NT2/D1 (cell line): ENCODE data around the gene USP54.

Experiments used
- YY1 ChIP-seq: IDR thresholded peaks from 2 replicates; pipeline ENCODE4 v1.6.1; 2011; ENCODE audit not compliant: insufficient read length, insufficient read depth
- ZNF274 ChIP-seq: IDR thresholded peaks from 2 replicates; pipeline ENCODE4 v1.6.1; 2011; ENCODE audit warnings: mild to moderate bottlenecking, low read depth, low read length

DNA sequence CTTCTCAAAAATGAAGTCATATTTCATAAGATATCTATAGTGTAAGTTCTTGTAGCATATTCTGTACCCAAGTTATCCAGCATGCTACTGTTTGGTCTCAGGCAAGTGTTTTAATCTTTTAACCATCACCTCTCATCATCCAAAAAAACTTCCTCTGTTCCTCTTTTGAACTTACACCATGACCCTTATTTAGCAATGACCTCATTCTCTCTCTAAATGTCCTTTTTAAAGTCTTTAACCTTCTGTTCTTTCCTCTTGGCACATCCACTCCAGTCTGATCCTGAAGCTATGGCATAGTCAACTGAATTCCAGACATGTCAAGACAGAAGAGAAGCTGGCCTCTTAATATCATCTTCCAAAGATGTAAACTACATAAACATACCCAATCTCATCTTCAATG, 121.6 kb downstream of the USP54 start:
- no peak for TF ChIP-seq YY1
- TF ChIP-seq ZNF274 = no peak
